SK-N-SH (cell line): ENCODE measurements around the gene TM4SF4. TPM values are rescaled to one million over a fixed set of nuclear protein-coding genes. Genes with fewer than 3 reads are reported as not detected.

ENCODE experiments used
- CTCF ChIA-PET: fragments of 300-600, 350-600 bp; formaldehyde crosslinking; extraction: SDS; loops from one replicate; lab custom pipeline; 2021; lab: Yijun Ruan, JAX
- POLR2A ChIA-PET: fragments of 350-600 bp; sonication (Branson Sonifier 250); formaldehyde crosslinking; extraction: SDS; loops from one replicate; lab custom pipeline; 2020; ENCODE audit warnings: antibody characterized with exemption, inconsistent platforms; lab: Yijun Ruan, JAX
- DNase-seq: peaks from one replicate; pipeline ENCODE4 v3.0.0; 2012
- H2AFZ ChIP-seq: fragments of 200-600 bp; sonication (generic); 2 replicates; pipeline ENCODE4 v1.8.1; 2016; ENCODE audit warnings: antibody characterized with exemption, mild to moderate bottlenecking, low read depth
- H3F3A ChIP-seq: fragments of 200-600 bp; sonication (generic); replicated peaks from 2 replicates; pipeline ENCODE3; 2016; ENCODE audit warnings: antibody characterized with exemption, mild to moderate bottlenecking; ENCODE audit not compliant: insufficient read depth
- H3K27ac ChIP-seq, 2 experiments: fragments of 200-500 bp in 1 of 2; fragments of 200-600 bp in 1 of 2; sonication (Bioruptor generic) in 1 of 2; sonication (generic), shearing (Covaris generic) in 1 of 2; 2 replicates each; pipeline versions ENCODE4 v1.5.1 to v1.6.1; 2014 to 2016; ENCODE audit warnings: low read depth in 2 of 2, inconsistent platforms in 1 of 2, low read length in 1 of 2, mild to moderate bottlenecking in 1 of 2, mixed read lengths in 1 of 2
- H3K27me3 ChIP-seq: fragments of 200-600 bp; sonication (generic), shearing (Covaris generic); 2 replicates; pipeline ENCODE4 v1.6.1; 2016; ENCODE audit warnings: mixed run types; ENCODE audit not compliant: insufficient read depth
- H3K36me3 ChIP-seq, 2 experiments: fragments of 200-500 bp in 1 of 2; fragments of 200-600 bp in 1 of 2; sonication (Bioruptor generic) in 1 of 2; sonication (generic) in 1 of 2; replicated peaks in 1 of 2; 2 replicates each; pipeline versions ENCODE3 to v1.5.1; 2014 to 2016; ENCODE audit warnings: low read length in 1 of 2, mild to moderate bottlenecking in 1 of 2; ENCODE audit not compliant: insufficient read depth in 2 of 2, control insufficient read depth in 1 of 2
- H3K4me1 ChIP-seq, 2 experiments: fragments of 200-500 bp in 1 of 2; fragments of 200-600 bp in 1 of 2; sonication (Bioruptor generic) in 1 of 2; sonication (generic), shearing (Covaris generic) in 1 of 2; 2 replicates each; pipeline versions ENCODE4 v1.5.1 to v1.6.1; 2014 to 2016; ENCODE audit warnings: low read depth in 1 of 2, low read length in 1 of 2, mixed run types in 1 of 2; ENCODE audit not compliant: insufficient read depth in 2 of 2, control insufficient read depth in 1 of 2
- H3K4me2 ChIP-seq: fragments of 200-600 bp; sonication (generic), shearing (Covaris generic); 2 replicates; pipeline ENCODE4 v1.6.1; 2017; ENCODE audit warnings: mixed run types
- H3K4me3 ChIP-seq, 2 experiments: fragments of 200-500 bp in 1 of 2; fragments of 200-600 bp in 1 of 2; sonication (Bioruptor generic) in 1 of 2; sonication (generic), shearing (Covaris generic) in 1 of 2; 2 replicates each; pipeline versions ENCODE4 v1.5.1 to v1.8.1; 2014 to 2016; ENCODE audit warnings: low read depth in 2 of 2, inconsistent platforms in 1 of 2, low read length in 1 of 2, mild to moderate bottlenecking in 1 of 2, mixed read lengths in 1 of 2, moderate library complexity in 1 of 2
- H3K79me2 ChIP-seq: fragments of 200-600 bp; sonication (generic); 2 replicates; pipeline ENCODE4 v1.8.1; 2017; ENCODE audit warnings: mild to moderate bottlenecking; ENCODE audit not compliant: insufficient read depth
- H3K9ac ChIP-seq: fragments of 200-600 bp; sonication (generic); 2 replicates; pipeline ENCODE4 v1.6.1; 2017; ENCODE audit warnings: mixed run types
- H3K9me2 ChIP-seq: fragments of 200-600 bp; sonication (generic); 2 replicates; pipeline ENCODE4 v1.6.1; 2017; ENCODE audit warnings: mixed run types
- H3K9me3 ChIP-seq: fragments of 200-600 bp; sonication (generic); 2 replicates; pipeline ENCODE4 v1.6.1; 2017; ENCODE audit warnings: mixed run types, mild to moderate bottlenecking, moderate library complexity
- H4K20me1 ChIP-seq: fragments of 200-600 bp; sonication (generic); 2 replicates; pipeline ENCODE4 v1.6.1; 2017; ENCODE audit warnings: mild to moderate bottlenecking, mixed run types; ENCODE audit not compliant: insufficient read depth
- CHD2 ChIP-seq: fragments of 150-350 bp; IDR thresholded peaks from 2 replicates; pipeline ENCODE4 v1.6.1; 2018; ENCODE audit warnings: low read length; ENCODE audit not compliant: partially characterized antibody
- ELF1 ChIP-seq: IDR thresholded peaks from 2 replicates; pipeline ENCODE4 v1.4.0; 2012
- EP300 ChIP-seq, 2 experiments: IDR thresholded peaks; 2 replicates each; pipeline versions ENCODE4 v1.4.0 to v1.6.1; 2012; ENCODE audit warnings: borderline replicate concordance in 1 of 2, low read depth in 1 of 2, low read length in 1 of 2
- EZH2phosphoT487 ChIP-seq: fragments of 200-600 bp; sonication (generic); IDR thresholded peaks from 2 replicates; pipeline ENCODE4 v1.6.1; 2017; ENCODE audit warnings: low read depth, mixed run types, mild to moderate bottlenecking, antibody characterized with exemption, moderate library complexity, borderline replicate concordance
- FOSL2 ChIP-seq: IDR thresholded peaks from 2 replicates; pipeline ENCODE4 v1.4.0; 2012; ENCODE audit warnings: low read depth, mild to moderate bottlenecking, moderate library complexity, borderline replicate concordance
- FOXM1 ChIP-seq: IDR thresholded peaks from 2 replicates; pipeline ENCODE4 v1.4.0; 2012; ENCODE audit warnings: low read depth, mild to moderate bottlenecking
- GABPA ChIP-seq: IDR thresholded peaks from 2 replicates; pipeline ENCODE4 v1.4.0; 2012; ENCODE audit warnings: low read depth, mild to moderate bottlenecking
- GATA2 ChIP-seq: sonication (generic); formaldehyde crosslinking; IDR thresholded peaks from 2 replicates; pipeline ENCODE4 v1.5.0; 2020; ENCODE audit warnings: mild to moderate bottlenecking, missing genetic modification reagents
- JUND ChIP-seq: IDR thresholded peaks from 2 replicates; pipeline ENCODE4 v1.4.0; 2012
- MXI1 ChIP-seq: IDR thresholded peaks from 2 replicates; pipeline ENCODE4 v1.6.1; 2012; ENCODE audit warnings: mild to moderate bottlenecking, low read depth, low read length, improper control_type of control experiment
- NFIC ChIP-seq: IDR thresholded peaks from 2 replicates; pipeline ENCODE4 v1.4.0; 2012; ENCODE audit warnings: borderline replicate concordance
- POLR2AphosphoS5 ChIP-seq: IDR thresholded peaks from 2 replicates; pipeline ENCODE4 v1.6.1; 2012; ENCODE audit warnings: low read depth, low read length
- RFX5 ChIP-seq: IDR thresholded peaks from 2 replicates; pipeline ENCODE4 v1.6.1; 2012; ENCODE audit warnings: mild to moderate bottlenecking, improper control_type of control experiment, low read length
- TAF1 ChIP-seq: IDR thresholded peaks from 2 replicates; pipeline ENCODE4 v1.6.1; 2012; ENCODE audit warnings: low read depth, mild to moderate bottlenecking, low read length, moderate library complexity, borderline replicate concordance
- WGBS: methylation state at CpG from one replicate; pipeline ENCODE4 v1.1.6; 2017; ENCODE audit warnings: low lambda C conversion rate; 5-methylcytosine and 5-hydroxymethylcytosine counted together
- polyA plus RNA-seq, 3 experiments: library from polyadenylated mRNA; depleted of rRNA; stranded (reverse); fragments of >200 nt; gene quantifications; 2 replicates each; pipeline ENCODE4 v1.2.3, GENCODE V29; 2012
- TF ChIP-seq, protein P1 (sequence below): fragments of 150-350 bp; IDR thresholded peaks from 2 replicates; pipeline ENCODE4 v1.6.1; 2016; ENCODE audit warnings: mild to moderate bottlenecking, low read depth, low read length
- TF ChIP-seq, protein P2 (sequence below): IDR thresholded peaks from 2 replicates; pipeline ENCODE4 v1.4.0; 2012; ENCODE audit warnings: low read depth, borderline replicate concordance
- TF ChIP-seq, protein P3 (sequence below): IDR thresholded peaks from 2 replicates; pipeline ENCODE4 v1.4.0; 2012; ENCODE audit warnings: low read depth, borderline replicate concordance
- TF ChIP-seq, protein P4 (sequence below): fragments of 200-600 bp; sonication (generic); IDR thresholded peaks from 2 replicates; pipeline ENCODE4 v1.6.1; 2017; ENCODE audit warnings: antibody characterized with exemption, mild to moderate bottlenecking, moderate library complexity

TM4SF4 gene
- polyA plus RNA-seq, 1 of the 3 experiments (the other 2 are of a cell fraction): 0.08 TPM

DNA sequence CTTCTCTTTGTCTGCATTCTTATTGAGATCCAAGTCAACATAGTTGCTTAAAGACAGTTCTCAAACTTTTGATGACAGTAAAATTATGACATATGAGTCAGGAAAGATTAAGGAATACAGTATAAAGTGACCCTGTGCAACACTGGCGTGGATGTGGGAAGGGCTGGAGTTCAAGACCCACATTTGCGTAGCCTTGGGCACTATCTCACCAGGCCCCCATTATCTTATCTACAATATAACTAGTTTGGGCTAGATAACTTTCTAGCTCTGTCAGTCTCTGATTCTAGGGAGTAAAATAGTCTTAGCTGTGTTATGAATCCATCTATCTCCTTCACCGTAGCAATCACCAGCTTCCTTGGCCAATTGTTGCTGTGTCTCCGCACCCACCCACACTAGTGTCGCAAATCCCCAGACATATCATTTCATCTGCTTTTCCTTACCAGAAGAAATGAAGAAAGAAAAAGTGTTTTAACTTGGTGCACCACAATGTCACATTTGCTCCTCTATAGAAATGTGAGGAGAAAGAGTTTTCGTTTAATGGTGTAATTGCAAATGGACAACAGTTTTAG is 14.9 kb upstream of the TM4SF4 start:
- H3K4me3 ChIP-seq: no peak overlapping the region
- no peak overlapping the region for H3K27ac ChIP-seq
- no peaks in the 10 kb centered on the region for H3K9me2 ChIP-seq
- TF ChIP-seq EP300 (IDR thresholded peaks at IDR 0.05; ENCODE audit: borderline replicate concordance in 1 of 2, low read depth in 1 of 2, low read length in 1 of 2) (no peak), JUND (no peak), FOXM1 (no peak)
- TF ChIP-seq, protein P1, sequence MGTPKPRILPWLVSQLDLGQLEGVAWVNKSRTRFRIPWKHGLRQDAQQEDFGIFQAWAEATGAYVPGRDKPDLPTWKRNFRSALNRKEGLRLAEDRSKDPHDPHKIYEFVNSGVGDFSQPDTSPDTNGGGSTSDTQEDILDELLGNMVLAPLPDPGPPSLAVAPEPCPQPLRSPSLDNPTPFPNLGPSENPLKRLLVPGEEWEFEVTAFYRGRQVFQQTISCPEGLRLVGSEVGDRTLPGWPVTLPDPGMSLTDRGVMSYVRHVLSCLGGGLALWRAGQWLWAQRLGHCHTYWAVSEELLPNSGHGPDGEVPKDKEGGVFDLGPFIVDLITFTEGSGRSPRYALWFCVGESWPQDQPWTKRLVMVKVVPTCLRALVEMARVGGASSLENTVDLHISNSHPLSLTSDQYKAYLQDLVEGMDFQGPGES: no peak
- H3K9ac ChIP-seq: no peak overlapping the region
- peaks cover 0 to 4% of the 10 kb centered on the region in 2 experiments; a peak in 1 of 4 replicates for H3K4me1 ChIP-seq
- H3K36me3 ChIP-seq: no peaks in the 10 kb centered on the region
- no peak for DNase-seq
- no peak overlapping the region for H3K4me2 ChIP-seq
- no peak overlapping the region for H2AFZ ChIP-seq
- H3K27me3 ChIP-seq: no peaks in the 10 kb centered on the region
- H3K9me3 ChIP-seq: no peaks in the 10 kb centered on the region
- no peaks in the 10 kb centered on the region for H3K79me2 ChIP-seq
- H4K20me1 ChIP-seq: no peaks in the 10 kb centered on the region
- POLR2A ChIA-PET: no interaction called here
- peaks cover under 1% of the 10 kb centered on the region for H3F3A ChIP-seq
- CTCF ChIA-PET: no interaction called here
- 89% methylated on average over 6 of the region's 6 CpGs for WGBS

DNA sequence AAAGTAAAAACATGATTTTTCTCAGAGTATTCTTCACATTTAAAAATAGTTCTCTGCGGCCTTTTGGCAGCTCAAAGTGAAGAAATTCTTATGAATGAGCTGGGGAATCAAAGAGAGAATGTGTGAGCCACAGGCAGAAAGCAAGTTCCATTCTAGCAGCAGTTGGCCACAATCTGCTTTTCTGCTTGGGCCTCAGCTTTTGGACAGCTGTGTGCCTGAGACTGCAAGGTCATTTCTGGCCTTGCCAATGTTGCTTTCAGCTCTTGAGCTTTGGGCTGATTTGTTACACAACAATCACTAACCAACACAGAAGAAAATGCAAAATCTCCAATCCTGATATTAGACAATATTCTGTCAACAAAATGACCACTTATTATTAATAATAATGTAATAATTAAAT is 14.4 kb upstream of the TM4SF4 start:
- Histone ChIP-seq H3K27ac (no peak overlapping the region), H2AFZ (no peak overlapping the region), H3K9me2 (no peaks in the 10 kb centered on the region), H3K27me3 (no peaks in the 10 kb centered on the region), H3K79me2 (no peaks in the 10 kb centered on the region), H3K4me2 (no peak overlapping the region), H3K9ac (no peak overlapping the region), H3F3A (no peaks in the 10 kb centered on the region), H3K4me1 (peaks cover 0 to 4% of the 10 kb centered on the region in 2 experiments; a peak in 1 of 4 replicates), H3K4me3 (no peak overlapping the region), H3K9me3 (no peaks in the 10 kb centered on the region)
- DNase-seq: no peak
- CTCF ChIA-PET: no interaction called here
- TF ChIP-seq CHD2 (no peak), JUND (no peak), FOSL2 (no peak), FOXM1 (no peak), NFIC (no peak), GATA2 (CRISPR knock-in tag) (no peak), ELF1 (no peak), MXI1 (no peak), EZH2phosphoT487 (no peak), POLR2AphosphoS5 (no peak), GABPA (no peak), RFX5 (no peak), TAF1 (no peak)
- TF ChIP-seq, protein P2, sequence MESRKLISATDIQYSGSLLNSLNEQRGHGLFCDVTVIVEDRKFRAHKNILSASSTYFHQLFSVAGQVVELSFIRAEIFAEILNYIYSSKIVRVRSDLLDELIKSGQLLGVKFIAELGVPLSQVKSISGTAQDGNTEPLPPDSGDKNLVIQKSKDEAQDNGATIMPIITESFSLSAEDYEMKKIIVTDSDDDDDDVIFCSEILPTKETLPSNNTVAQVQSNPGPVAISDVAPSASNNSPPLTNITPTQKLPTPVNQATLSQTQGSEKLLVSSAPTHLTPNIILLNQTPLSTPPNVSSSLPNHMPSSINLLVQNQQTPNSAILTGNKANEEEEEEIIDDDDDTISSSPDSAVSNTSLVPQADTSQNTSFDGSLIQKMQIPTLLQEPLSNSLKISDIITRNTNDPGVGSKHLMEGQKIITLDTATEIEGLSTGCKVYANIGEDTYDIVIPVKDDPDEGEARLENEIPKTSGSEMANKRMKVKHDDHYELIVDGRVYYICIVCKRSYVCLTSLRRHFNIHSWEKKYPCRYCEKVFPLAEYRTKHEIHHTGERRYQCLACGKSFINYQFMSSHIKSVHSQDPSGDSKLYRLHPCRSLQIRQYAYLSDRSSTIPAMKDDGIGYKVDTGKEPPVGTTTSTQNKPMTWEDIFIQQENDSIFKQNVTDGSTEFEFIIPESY: no peak
- TF ChIP-seq, protein P3, sequence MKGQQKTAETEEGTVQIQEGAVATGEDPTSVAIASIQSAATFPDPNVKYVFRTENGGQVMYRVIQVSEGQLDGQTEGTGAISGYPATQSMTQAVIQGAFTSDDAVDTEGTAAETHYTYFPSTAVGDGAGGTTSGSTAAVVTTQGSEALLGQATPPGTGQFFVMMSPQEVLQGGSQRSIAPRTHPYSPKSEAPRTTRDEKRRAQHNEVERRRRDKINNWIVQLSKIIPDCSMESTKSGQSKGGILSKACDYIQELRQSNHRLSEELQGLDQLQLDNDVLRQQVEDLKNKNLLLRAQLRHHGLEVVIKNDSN: no peak
- TF ChIP-seq, protein P4, sequence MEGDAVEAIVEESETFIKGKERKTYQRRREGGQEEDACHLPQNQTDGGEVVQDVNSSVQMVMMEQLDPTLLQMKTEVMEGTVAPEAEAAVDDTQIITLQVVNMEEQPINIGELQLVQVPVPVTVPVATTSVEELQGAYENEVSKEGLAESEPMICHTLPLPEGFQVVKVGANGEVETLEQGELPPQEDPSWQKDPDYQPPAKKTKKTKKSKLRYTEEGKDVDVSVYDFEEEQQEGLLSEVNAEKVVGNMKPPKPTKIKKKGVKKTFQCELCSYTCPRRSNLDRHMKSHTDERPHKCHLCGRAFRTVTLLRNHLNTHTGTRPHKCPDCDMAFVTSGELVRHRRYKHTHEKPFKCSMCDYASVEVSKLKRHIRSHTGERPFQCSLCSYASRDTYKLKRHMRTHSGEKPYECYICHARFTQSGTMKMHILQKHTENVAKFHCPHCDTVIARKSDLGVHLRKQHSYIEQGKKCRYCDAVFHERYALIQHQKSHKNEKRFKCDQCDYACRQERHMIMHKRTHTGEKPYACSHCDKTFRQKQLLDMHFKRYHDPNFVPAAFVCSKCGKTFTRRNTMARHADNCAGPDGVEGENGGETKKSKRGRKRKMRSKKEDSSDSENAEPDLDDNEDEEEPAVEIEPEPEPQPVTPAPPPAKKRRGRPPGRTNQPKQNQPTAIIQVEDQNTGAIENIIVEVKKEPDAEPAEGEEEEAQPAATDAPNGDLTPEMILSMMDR: no peak
- TF ChIP-seq, all 33 proteins: peak for 0
- WGBS: 68% methylated on average over 1 of the region's 1 CpG
- POLR2A ChIA-PET: no interaction called here
- Histone ChIP-seq H3K36me3 (no peaks in the 10 kb centered on the region), H4K20me1 (no peaks in the 10 kb centered on the region)
